Activated CD8-positive, alpha-beta memory T cell treated with anti-CD3 and anti-CD28 coated beads for 1 hour (primary cell): ENCODE measurements around the gene MAP2K6.

Source experiments
- DNase-seq, 2 donors: peaks; one replicate each; pipeline ENCODE4 v3.0.0-alpha.2; 2020; ENCODE audit warnings: low read depth in 1 of 2; ENCODE audit errors: extremely low read depth in 1 of 2

Gene MAP2K6

GRCh38 chr17:69525920-69526841, 111.7 kb downstream of the MAP2K6 start:
- no peak for DNase-seq

- no peak for DNase-seq
These were observed 113.5 kb downstream of the MAP2K6 start for GRCh38 chr17:69528035-69528434.

- no peak for DNase-seq
These were observed 119.2 kb downstream of the MAP2K6 start for GRCh38 chr17:69533481-69534234.

DNA sequence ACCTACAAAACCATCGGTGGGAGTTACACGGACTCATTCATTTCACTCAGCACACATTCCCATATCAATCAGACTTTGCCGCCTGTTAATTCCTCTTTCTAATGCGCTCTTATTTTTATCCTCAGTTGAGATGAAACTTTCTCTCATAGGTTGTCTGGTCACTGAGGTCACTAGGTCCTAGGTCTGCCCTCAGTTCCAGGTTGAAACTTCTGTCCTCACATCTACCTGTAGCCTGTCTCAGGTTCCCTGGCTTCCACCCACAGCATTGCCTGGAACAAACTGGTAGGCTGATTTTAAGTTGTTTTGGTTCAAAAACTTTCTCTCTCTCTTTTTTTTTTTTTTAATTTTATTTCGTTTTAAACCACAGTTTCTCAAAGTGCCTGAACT, 119.7 kb downstream of the MAP2K6 start:
- DNase-seq = no peak

DNA sequence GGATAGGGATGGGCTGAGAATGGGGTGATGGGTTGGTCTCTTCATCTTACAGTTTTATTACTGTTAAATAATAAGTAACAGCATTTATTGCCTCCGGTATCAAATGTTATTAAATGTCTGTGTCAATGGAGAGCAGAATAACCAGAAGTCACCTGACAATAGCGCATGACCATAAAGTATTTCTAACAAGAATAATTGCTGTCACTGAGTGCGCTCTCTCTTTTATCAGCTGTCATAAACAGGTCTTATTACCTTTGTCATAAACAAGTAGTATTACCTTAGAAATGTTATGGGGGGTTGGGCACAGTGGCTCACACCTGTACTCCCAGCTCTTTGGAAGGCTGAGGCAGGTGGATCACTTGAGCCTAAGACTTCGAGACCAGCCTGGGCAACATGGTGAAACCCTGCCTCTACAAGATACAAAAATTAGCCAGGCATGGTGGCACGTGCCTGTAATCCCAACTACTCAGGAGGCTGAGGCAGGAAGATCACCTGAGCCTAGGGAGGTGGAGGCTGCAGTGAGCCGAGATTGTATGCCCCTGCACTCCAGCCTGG, 120.6 kb downstream of the MAP2K6 start:
- no peak for DNase-seq

- no peak for DNase-seq
These were observed 124.3 kb downstream of the MAP2K6 start for GRCh38 chr17:69538795-69539194.

DNA sequence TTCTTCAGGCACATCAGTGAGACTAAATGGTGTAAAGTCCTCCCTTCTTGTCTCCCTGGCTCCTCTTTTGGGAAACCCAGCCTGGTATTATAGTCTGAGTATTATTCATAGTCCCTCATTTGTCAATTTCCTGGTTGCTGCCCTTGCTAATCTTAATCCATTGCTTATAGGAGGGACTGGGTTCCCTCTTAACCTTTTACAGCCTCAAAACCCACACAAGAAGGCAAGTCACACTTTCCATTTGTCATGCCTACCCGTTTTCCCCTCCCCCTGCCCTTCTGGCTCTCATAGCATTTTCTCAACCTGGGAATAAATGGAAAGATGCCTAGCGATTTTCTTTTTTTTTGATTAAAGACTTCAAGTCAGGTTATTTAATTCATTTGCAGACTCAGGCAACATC, 124.8 kb downstream of the MAP2K6 start:
- no peak for DNase-seq

DNA sequence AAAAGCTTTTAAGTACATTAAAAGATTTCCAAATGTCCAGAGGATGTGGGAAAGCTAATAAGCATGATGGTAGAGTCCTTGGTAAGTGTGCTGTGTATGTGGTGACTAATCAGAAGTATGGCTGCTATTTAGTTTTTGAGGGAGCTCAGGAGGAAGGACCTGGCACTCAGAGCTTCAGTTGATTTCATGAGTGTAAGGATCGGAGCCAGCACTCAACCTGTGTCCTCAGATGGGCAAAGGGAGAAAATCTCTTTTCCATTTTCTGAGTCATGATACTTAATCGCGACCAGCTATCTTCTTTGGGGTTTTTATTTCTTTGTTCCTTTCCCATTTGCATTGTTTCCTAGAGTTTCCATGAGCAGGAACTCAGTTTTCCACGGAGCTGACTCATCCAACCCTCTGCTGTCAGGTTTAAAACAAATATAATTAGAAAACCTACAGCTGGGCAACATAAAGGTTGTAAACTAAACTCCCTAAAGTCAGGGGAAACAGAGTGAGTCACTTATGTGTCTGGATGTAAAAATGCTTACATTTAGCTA, 125.4 kb downstream of the MAP2K6 start:
- DNase-seq = no peak

DNA sequence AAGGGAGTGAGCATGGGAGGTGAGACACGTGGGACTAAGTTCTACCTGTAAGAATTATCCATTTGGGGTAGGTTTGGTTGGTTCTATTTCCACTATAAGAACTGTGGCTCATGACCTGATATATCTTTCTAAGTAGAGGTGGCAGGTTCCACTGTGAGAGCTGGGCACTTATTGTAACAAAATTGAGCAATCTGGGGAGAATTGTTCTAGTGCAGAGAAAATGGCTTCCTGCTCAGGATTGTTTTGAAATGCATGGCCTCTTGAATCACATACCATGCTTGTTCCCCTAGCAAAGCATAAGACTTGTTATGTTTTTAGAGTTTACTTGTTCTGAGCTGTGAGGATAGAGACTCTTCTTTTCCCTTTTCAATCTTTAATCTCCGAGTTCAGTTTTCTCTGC, 125.9 kb downstream of the MAP2K6 start:
- DNase-seq = no peak

- DNase-seq = no peak
These were observed 132.7 kb downstream of the MAP2K6 start for GRCh38 chr17:69547230-69547629.

DNA sequence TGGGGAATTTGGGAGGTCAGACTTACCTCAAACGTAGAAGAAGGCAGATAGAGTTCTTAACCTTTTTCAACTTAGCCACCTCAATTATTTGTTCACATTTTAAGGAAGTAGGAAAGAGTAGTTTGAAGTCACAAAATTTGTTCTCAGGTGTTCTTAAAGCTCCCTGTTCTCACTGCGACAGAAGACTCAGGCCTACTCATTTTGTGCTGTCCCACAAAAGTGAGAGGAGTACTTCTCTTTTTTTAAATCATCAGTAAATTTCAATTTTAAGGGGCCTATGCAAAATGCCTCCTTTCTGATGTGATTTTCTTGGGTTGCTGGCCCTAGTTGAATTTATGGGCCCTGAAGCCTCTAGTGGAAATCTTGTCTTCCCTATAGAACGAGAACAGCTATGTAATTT, 133.4 kb downstream of the MAP2K6 start:
- DNase-seq = no peak

- DNase-seq = no peak
These were observed 136.9 kb downstream of the MAP2K6 start for GRCh38 chr17:69551212-69552010.

- DNase-seq = no peak
These were observed 138.6 kb downstream of the MAP2K6 start for GRCh38 chr17:69552986-69553667.

- no peak for DNase-seq
These were observed 140.6 kb downstream of the MAP2K6 start for GRCh38 chr17:69555056-69555455.

GRCh38 chr17:69557339-69557738, 142.8 kb downstream of the MAP2K6 start:
- no peak for DNase-seq

DNA sequence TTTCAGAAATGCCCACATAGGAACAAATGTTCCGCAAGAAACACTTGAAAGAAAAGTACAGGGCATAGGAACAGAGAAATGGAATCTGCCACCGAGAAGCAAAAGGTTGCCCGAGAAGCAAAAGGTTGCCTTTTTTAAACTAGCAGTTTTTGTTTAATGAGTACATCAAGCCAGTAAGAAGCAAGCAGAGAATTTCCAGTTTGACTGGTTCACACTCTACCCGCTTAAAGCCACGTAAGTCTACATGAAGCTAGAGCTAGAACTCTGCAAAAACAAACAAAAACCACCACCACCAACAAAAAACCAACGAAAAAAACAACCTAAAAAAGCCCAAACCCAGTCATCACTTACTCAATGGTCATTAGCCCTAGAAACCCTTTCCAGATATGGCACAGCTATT, 144.3 kb downstream of the MAP2K6 start:
- no peak for DNase-seq

GRCh38 chr17:69560987-69561441, 146.5 kb downstream of the MAP2K6 start:
- DNase-seq = no peak

GRCh38 chr17:69561462-69561861, 147.0 kb downstream of the MAP2K6 start:
- DNase-seq = no peak

DNA sequence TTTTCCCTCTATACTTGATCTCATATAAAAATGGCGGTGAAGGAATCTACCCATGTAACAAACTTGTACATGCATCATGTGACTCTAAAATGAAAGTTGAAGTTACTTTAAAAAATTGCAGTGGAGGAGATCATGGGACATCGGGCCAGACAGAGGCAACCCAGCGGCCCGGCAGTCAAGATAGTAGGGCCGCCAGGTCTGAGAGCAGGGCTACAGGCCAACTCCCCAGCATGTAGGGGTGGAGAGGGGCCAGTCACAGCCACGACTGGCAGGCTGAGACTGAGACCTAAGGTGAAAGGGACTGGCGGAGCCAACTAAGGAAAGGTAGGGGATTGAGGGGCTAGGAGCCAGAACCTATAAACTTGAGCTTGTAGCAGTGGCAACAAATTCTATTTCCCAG, 150.9 kb downstream of the MAP2K6 start:
- no peak for DNase-seq

DNA sequence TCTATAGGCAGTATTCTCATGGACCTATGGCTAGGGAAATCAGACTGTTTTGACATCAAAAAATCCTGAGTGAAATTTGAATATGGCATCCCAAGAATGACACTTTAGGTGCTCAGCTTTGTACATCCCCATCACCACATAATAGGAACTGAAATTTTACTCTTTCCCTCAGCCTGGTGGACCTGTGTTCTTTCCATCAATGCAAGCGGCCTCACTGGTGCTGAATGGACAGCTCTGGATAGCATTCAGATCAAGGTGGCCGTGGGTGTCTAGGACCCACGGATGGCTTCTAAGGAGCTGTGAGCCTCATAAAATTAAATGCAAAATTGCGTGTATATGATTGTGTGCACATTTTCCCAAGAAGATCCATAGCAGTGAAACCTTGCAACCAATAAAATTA, 152.6 kb downstream of the MAP2K6 start:
- no peak for DNase-seq
